T1000 (cell line): ENCODE results near the gene CDH4.
"Not testable (repeated sequence)": the region's sequence is repeated elsewhere in the genome, so short reads cannot be mapped to it uniquely, and the experiment has no call there.

Experiments used
- DNase-seq: peaks from one replicate; lab custom pipeline; 2025; ENCODE audit warnings: mixed read lengths; lab: John Stamatoyannopoulos, UW

CDH4 gene

GRCh38 chr20:61387204-61387953 lies 135.3 kb downstream of the CDH4 start:
- DNase-seq, result no peak

DNA sequence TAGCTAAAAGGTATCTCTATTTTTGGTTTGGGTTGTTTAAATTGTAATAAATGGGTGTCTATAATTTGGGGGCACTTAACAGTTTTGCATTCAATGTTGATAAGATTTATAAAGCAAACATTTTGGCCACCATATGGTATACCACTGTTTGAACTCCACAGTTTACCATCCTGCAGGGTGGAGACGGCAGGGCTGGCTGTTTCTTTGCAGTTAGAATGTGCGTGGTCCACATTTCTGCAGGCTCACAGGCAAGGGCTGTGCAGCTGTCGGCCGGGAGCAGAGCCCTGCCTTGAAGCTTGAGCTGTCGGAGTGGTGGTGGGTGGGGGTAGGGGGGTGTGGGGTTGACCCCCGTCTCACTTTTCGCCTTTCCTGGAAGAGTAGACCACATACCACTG lies 135.9 kb downstream of the CDH4 start:
- DNase-seq, result no peak

DNA sequence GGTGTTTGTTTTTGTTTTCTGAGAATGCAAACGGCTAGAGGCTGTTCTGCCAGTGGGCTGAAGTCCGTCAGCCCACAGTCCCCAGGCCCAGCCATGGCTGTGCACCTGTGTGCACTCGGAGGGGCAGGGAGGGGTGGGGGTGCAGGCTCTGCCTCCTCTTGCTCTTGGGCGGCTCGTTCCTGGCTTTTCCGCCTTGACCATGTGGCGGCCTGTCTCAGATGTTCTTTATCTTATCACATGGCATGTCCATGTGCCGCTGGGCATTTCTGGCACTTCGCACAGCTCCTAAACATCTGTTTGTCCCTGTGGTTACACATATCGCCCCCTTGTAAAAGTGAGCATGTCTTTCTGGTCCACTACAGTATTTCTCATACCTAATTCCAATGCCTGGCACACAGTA lies 137.0 kb downstream of the CDH4 start:
- DNase-seq, result no peak

GRCh38 chr20:61391185-61391584 lies 139.1 kb downstream of the CDH4 start:
- DNase-seq, result no peak

GRCh38 chr20:61391812-61392520 lies 139.9 kb downstream of the CDH4 start:
- DNase-seq, result no peak

DNA sequence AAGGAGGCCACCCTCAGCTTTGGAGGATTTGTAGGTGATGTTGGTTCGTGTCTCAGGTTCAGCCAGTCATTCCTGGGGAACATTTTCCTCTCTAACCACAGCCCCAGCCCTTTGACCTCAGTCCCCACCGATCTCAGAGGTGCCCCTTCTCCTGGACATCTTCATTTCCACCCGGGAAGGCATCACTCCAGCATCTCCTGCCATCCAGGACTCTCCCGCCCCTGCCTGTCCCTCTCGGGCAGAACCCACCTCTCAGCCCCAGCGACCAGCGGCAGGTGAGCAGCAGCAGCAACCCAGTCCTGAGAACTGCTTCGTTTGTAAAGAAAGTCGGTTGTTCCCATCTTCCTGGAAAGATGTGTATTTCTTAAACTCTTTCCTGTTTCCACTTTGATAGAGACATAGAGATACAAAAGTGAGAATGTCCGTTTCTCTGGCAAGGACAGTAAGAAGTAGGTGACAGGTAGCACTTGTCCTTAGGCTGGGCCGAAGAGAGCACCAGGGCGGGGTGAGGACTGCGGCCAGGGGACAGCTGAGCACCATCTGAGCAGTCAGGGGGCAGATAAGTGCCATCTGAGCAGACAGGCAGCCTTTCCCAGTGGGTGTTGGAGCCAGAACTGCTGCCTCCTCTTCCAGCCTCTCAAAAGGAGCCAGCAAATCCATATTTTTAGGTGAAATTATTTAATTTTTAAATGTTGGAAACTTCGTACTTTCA lies 142.2 kb downstream of the CDH4 start:
- no peak for DNase-seq

DNA sequence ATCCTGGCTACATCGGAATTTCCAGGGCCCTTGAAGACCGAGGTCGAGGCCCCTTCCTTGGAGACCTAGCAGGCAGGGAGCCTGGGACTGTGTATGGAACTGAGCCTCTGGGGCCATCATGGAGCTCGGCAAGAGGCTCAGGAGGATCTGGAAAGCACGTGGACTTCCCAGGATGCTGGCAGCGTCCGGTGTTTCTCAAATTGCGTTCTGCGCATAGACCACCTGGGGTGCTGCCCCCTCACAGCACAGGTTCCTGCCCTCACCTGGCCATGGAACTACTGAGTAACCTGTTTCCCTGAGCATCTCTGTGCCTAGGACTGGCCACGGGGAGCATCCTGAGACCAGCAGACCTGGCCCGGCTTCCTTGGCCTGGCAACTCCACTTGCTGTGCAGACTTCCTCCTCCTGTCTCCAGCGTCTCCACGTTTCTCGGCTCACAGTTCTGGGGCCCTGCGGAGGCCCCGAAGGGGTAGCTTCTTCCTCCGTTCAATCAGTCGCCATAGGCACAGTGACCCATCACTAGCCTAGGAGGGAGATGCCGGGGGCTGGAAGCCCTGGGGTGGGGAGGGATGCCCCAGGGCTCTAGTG lies 144.3 kb downstream of the CDH4 start:
- no peak for DNase-seq

- no peak for DNase-seq
Measured at GRCh38 chr20:61397146-61397545, 145.1 kb downstream of the CDH4 start.

DNA sequence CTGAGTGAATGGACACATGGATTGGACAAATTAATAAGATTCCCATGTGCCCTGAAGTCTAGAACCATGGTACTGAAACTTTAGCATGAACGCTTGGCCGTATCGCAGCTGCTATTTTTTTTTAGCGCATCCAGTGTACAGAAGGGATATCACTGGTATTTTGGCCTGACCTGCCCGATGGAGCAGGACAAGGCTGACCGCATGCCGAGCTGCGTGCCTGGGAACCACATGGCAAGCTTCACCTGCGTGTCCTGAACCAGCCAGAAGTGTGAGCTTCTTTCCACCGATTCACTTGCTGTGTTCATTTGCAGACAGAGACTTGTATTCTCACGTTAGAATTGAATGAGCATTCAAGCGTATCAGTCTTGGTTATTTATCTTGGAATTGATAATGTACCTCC lies 145.7 kb downstream of the CDH4 start:
- DNase-seq, result no peak

GRCh38 chr20:61399433-61399832 lies 147.4 kb downstream of the CDH4 start:
- DNase-seq, result no peak

- no peak for DNase-seq
Measured at GRCh38 chr20:61400499-61400898, 148.4 kb downstream of the CDH4 start.

DNA sequence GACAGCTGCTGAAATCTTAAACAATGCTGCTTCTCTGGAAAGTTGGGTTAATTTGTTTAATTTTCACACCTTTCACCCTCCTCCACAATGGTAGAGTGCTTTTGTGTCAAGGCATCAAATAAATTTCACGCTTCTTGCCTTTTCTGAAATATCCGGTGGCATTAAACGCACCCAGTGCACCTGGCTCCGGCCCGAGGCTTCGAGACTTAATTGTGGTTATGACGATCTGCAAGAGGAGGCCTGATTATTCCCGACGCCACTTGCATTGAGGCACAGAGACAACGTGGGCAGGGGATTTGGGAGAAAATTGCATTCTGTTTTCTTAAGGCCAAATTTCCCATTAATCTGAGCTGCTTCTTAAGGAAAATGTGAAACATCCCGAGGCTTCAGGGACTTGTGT lies 152.2 kb downstream of the CDH4 start:
- DNase-seq, result no peak

GRCh38 chr20:61405007-61405406 lies 152.9 kb downstream of the CDH4 start:
- DNase-seq, result no peak

DNA sequence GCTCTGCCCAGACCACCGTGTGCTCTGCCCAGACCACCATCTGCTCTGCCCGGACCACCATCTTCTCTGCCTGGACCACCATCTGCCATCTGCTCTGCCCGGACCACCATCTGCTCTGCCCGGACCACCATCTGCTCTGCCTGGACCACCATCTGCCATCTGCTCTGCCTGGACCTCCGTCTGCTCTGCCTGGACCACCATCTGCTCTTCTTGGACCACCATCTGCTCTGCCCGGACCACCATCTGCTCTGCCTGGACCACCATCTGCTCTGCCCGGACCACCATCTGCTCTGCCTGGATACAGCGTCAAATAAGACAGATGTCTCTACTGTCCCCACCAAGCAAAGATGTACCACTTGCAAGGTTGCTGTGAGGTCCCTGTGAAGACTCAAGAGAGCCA lies 154.7 kb downstream of the CDH4 start:
- not testable (repeated sequence) for DNase-seq

GRCh38 chr20:61407561-61407960 lies 155.5 kb downstream of the CDH4 start:
- DNase-seq, result no peak

GRCh38 chr20:61408951-61409740 lies 157.1 kb downstream of the CDH4 start:
- no peak for DNase-seq

DNA sequence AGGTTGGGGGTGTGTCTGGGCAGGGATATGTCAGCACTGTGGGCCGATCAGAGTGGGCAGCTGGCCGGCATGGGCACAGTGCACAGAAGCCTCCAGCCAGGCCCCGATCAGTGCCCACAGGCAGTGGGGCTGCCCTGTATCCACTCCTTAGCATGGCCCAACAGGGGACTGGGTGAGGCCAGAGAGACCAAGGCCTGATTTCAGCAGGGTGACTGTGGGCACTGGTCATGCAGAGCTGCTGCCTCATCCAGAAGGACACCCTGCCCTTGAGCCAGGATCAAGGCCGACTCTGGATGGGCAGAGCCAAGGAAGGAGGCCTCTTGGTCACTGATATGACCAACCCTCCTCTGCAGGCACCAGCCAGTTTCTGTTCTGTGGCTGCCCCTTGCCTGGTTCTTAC lies 159.7 kb downstream of the CDH4 start:
- DNase-seq, result no peak

- DNase-seq, result no peak
Measured at GRCh38 chr20:61413752-61414151, 161.7 kb downstream of the CDH4 start.

- DNase-seq, result no peak
Measured at GRCh38 chr20:61414455-61414991, 162.5 kb downstream of the CDH4 start.

DNA sequence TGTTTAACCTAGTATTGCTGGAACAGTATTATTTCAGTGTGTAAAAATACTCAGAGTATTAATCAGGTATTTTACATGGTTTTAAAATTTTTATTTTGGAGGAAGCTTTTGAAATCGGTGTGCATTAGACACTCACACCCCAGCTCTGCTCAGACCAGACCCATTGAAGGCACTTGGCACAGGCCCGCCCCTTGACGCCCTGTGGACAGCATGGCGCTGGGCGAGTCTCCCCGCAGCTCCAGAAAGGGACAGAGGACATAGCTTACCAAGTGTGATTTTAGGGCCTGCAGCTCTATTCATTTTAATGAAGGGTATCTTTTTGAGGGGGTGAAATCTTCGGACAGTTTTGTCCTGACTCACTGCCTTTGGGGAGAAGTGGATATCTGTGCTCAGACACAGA lies 164.5 kb downstream of the CDH4 start:
- DNase-seq, result no peak

GRCh38 chr20:61417221-61417941 lies 165.3 kb downstream of the CDH4 start:
- DNase-seq, result no peak
